HG02759 (cell line): ENCODE measurements around the gene ECI2.

Source experiments
- ATAC-seq: cut with Tn5 transposase; IDR thresholded peaks from one replicate; pipeline ENCODE4 v1.9.1; 2021; ENCODE audit warnings: mild to moderate bottlenecking, moderate library complexity; ENCODE audit not compliant: unreplicated experiment

ECI2 gene, protein sequence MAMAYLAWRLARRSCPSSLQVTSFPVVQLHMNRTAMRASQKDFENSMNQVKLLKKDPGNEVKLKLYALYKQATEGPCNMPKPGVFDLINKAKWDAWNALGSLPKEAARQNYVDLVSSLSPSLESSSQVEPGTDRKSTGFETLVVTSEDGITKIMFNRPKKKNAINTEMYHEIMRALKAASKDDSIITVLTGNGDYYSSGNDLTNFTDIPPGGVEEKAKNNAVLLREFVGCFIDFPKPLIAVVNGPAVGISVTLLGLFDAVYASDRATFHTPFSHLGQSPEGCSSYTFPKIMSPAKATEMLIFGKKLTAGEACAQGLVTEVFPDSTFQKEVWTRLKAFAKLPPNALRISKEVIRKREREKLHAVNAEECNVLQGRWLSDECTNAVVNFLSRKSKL

DNA sequence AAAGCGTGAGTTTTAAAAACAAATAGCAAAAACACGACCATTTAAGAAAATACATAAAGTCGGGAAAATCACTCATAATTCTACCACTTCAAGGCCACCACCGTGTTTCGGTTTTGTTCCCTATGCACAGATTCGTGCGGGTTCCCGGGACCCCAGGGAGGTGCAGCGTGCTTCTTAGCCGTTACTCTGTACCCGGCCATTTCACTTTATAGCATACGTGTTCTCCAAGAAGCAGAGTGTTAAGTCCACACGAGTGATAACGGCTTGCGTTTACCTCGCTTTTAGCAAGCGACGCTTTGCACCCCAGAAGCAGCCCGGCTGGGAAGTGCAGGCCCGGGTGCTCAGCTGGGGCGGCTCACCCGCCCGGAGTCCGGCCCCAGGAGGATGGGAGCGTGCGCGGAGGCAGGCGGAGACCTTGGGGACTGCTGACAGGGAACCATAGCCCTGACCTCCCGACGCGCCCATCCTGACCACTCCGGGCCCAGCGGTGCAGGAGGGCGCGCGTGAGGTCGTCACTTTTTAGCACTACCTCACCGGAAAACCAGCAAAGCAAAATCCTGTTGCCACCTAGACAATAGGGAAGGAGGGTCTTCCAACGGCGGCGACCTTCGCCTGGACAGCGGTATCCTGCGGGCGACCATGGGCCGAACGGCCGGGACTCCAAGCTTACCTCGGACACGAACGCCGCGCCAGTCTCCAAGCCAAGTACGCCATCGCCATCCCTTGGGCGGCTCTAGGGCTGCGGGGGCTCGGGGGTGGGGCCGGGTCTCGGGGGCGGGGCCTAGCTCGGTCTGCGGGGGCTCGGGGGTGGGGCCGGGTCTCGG, at the start of gene ECI2:
Gene ECI2 (minus strand): TSS at position 735 of the 824 bp plus-strand sequence. CDS start 15 bp downstream, at position 720.
- peak; percentile 49 for ATAC-seq

DNA sequence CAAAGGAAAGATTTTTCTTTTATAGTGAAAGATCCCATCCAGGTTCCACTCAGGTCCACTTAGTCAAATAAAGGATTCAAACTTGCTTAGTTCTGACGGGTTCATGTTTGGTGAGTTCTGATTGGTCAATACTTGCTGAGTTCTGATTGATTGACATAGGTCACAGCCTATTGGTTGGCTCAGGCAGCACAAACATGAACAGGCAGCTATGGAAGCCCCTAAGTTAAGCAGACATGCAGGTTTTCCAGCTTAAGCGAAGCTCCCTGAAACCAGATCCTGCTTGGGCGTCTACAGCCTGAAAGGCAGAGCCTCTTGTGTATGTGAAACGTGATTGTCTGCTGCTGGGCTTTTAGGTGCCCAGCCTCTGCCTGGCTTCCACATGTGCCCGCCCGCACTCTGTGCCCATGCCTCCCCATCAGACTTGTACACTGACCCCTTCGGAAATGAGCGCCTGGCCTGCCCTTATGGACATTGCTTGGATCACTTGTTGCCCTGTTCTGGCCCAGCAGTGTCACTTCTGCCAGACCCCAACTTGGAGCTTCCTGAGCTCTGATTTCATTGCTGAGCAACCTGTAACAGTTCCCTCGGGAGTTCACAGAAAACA, 45.4 kb upstream of the ECI2 start:
- ATAC-seq: no peak

- no peak for ATAC-seq
Observed at GRCh38 chr6:4179960-4180651, 44.7 kb upstream of the ECI2 start.

DNA sequence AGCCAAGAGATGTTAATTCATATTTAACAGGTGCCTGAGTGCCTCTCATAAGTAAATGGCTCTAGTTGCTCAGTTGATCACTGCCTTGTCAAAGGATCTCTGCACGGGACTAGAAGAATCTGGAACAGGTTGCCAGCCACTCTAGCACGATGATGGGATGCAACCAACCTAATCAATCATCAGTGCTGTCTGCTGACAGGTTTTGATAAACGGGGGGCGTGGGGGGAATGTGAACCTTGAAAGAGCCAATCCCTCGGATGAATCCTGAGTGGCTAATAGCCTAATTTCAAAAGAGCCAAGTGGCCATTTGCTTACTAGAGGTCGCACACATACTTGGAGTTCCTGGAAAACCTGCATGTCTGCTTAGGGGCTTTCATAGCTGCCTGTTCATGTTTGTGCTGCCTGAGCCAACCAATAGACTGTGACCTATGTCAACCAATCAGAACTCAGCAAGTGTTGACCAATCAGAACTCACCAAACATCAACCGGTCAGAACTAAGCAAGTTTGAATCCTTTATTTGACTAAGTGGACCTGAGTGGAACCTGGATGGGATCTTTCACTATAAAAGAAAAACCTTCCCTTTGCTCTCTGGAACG, 43.5 kb upstream of the ECI2 start:
- ATAC-seq: no peak

- ATAC-seq: no peak
Observed at GRCh38 chr6:4176907-4177306, 41.5 kb upstream of the ECI2 start.

- no peak for ATAC-seq
Observed at GRCh38 chr6:4174042-4174441, 38.7 kb upstream of the ECI2 start.

DNA sequence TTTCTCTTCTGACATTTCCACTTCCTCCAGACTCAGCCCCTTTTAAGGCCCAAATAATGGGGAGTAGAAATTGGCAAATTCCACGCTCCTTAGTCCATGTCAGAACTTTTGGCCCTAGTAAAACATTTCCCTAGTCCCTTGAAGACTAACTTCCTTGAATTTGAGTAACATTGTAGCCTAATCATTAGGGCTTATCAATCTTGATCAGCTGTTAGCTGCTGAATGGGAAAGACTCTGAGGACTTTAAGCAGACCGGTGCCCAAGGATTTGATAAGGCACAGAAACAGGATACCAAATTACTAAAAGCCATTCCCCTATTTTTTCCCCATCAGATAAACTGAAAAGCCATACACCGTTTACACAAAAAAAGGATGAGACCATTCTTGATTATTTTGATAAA, 37.0 kb upstream of the ECI2 start:
- ATAC-seq: no peak

DNA sequence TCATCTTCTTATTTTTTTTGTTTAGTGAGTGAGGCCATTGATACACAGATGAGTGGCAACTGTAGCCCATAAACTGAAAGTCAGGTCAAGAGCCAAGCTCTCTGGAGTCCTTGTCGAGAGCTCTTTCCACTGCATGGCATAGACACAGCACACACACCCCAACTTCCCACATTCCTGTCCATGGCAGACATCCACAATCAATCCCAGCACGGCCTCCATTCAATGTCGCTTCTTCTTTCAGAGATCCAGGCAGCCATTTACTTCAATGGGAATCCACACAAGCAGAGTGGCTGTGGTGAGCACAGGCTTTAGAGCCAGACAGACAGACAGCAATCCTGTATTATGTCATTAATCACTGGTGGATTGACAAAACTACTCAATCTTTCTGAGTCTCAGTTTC, 34.9 kb upstream of the ECI2 start:
- no peak for ATAC-seq

- no peak for ATAC-seq
Observed at GRCh38 chr6:4169028-4169789, 33.8 kb upstream of the ECI2 start.

DNA sequence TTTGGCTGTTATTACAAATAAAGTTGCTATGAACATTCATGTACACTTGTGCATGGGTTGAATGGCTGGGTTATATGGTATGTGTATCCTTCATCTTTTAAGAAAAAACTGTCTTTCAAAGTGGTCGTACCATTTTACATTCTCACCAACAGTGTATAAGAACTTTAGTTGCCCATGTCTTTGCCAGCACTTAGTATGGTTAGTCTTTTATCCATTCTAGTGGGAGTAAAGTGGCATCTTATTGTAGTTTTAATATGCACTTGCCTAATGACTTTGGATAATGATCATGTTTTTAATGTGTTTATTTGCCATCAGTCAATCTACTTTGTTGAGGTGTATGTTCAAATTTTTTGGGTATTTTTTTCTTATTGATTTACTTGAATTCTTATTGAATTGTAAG, 32.5 kb upstream of the ECI2 start:
- ATAC-seq: no peak

GRCh38 chr6:4167123-4167522, 31.7 kb upstream of the ECI2 start:
- ATAC-seq: no peak

GRCh38 chr6:4164456-4164855, 29.1 kb upstream of the ECI2 start:
- ATAC-seq: no peak

DNA sequence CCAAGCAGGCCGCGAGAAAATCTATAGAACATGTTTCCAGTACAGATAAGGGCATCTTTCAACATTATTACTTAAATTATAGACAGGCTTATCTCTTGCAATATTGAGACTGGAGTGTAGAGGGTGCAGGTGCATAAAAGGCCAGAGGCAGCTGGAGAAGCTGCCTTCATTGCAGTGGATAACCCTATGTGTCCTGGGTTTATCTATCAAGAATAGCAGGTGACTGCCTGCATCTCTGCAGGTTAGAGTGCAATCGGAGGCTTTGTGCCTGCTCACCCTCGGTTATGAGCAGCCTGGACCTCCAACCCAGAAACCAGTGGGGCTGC, 28.7 kb upstream of the ECI2 start:
- no peak for ATAC-seq

DNA sequence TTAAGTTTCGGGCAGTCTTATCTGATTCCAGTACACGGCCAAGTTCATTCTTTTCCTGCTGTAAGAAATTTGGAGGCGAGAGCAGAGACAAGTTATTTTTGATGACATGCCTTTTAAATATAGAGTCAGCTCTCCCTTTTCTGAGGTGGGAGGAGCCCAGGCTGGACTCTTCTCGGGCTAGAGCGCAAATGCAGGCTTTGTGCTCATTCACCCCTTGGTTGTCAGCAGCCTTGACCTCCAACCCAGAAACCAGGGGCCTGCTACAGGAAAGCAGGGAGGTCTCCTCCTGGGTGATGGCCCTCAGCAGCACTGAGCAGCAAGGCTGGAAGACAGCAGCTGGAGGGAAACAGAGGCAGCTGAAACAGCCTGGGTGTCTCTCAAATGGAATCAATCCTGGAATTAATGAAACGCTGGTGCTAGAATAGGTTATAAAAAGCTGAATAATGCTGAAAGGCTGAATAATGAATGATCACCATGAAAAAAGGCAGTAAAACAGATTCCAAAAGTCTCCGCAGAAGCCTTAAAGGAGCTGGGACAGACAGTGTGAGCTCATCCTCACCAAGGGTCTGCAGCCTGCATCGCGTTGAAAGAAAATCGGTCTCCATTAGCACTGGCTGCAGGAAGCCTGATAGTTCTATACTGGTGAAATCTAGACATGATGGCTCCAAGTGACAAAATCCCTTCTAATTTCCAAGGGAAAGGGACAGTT, 28.2 kb upstream of the ECI2 start:
- no peak for ATAC-seq

GRCh38 chr6:4162370-4162769, 27.0 kb upstream of the ECI2 start:
- no peak for ATAC-seq

DNA sequence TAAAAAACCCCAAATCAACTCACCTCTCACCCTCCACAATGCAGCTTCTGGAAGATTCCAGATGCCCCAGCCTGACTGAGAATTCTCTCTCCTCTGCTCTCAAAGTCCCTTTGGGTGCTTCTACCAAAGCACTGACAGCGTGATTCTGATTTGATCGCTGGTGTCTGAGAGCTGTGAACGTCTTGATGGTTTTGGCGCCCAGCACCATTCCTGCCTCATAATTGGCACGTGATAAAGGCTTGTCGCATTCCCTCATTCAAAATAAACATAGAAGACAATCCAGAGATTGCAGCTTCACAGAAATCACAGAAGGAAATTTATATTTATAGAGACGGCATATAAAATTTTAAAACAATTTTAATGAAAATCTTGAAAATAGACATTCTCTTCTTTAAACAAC, 24.1 kb upstream of the ECI2 start:
- no peak for ATAC-seq

DNA sequence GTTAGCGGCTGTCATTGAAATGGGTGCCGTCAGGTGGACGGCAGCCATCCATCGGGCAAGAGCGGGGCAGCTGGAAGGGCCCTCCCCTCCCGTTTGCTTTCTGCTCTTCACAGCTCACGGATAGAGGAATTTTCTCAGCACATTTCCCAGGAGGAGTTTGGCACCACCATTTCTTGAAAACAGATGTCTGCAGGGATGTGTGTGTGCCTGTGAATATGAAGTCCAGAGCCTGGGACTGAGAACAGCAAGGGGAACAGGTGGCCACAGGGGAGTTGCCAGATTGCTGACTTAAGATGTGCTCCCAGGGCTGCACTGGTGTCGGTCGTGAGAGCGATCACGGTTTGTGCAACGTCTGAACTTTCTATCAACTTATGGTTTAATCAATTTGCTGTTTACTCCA, 22.1 kb upstream of the ECI2 start:
- ATAC-seq: no peak

- peak; percentile 76 for ATAC-seq
Observed at GRCh38 chr6:4155848-4156466, 20.6 kb upstream of the ECI2 start.

DNA sequence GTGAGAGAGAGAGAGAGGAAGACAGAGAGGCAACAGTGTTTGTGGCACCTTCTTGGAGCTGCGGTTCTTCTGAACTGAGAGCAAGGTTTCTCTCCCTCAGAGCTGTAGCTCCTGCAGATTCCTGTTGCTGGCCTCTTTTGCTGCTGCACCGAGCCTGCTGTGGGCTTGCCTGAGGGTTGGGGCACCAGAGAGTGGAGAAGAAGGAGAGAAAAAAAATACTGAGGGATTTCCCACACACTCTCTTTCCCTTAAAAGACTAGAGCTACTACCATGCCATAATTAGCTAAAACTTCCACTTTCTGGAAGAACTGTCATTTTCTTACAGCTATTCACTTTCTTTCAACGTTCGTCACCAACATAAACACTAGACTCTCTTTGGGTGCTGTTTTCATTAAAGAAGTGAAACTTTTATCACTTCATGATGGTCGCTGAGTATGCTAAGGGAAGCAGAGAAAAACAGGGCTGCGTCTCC, 18.2 kb upstream of the ECI2 start:
- ATAC-seq: peak; percentile 55
